GM18519 (cell line): ENCODE measurements around the gene KHDC4.

ENCODE experiments used
- ATAC-seq: cut with Tn5 transposase; IDR thresholded peaks from one replicate; pipeline ENCODE4 v1.9.1; 2021; ENCODE audit warnings: mild to moderate bottlenecking, moderate library complexity; ENCODE audit not compliant: unreplicated experiment, low FRiP score

KHDC4 gene

GRCh38 chr1:155970531-155971167 lies 36.4 kb upstream of the KHDC4 start:
- no peak for ATAC-seq

GRCh38 chr1:155969377-155969791 lies 35.2 kb upstream of the KHDC4 start:
- no peak for ATAC-seq

GRCh38 chr1:155968670-155969069 lies 34.5 kb upstream of the KHDC4 start:
- ATAC-seq: no peak

- no peak for ATAC-seq
These were observed 33.8 kb upstream of the KHDC4 start for GRCh38 chr1:155968051-155968400.

- no peak for ATAC-seq
These were observed 33.3 kb upstream of the KHDC4 start for GRCh38 chr1:155967341-155968050.

GRCh38 chr1:155966750-155967149 lies 32.5 kb upstream of the KHDC4 start:
- no peak for ATAC-seq

- ATAC-seq: no peak
These were observed 31.9 kb upstream of the KHDC4 start for GRCh38 chr1:155966135-155966534.

GRCh38 chr1:155964193-155964592 lies 30.0 kb upstream of the KHDC4 start:
- ATAC-seq: no peak

GRCh38 chr1:155962599-155963211 lies 28.5 kb upstream of the KHDC4 start:
- no peak for ATAC-seq

GRCh38 chr1:155961937-155962336 lies 27.7 kb upstream of the KHDC4 start:
- ATAC-seq: no peak

- ATAC-seq: no peak
These were observed 26.0 kb upstream of the KHDC4 start for GRCh38 chr1:155960081-155960745.

- ATAC-seq: no peak
These were observed 23.2 kb upstream of the KHDC4 start for GRCh38 chr1:155957411-155957915.

- ATAC-seq: no peak
These were observed 20.4 kb upstream of the KHDC4 start for GRCh38 chr1:155954645-155955044.

- no peak for ATAC-seq
These were observed 18.3 kb upstream of the KHDC4 start for GRCh38 chr1:155952505-155952890.

GRCh38 chr1:155951753-155952504 lies 17.7 kb upstream of the KHDC4 start:
- no peak for ATAC-seq

GRCh38 chr1:155950829-155951228 lies 16.6 kb upstream of the KHDC4 start:
- no peak for ATAC-seq

GRCh38 chr1:155947741-155948140 lies 13.5 kb upstream of the KHDC4 start:
- no peak for ATAC-seq

- ATAC-seq: no peak
These were observed 13.1 kb upstream of the KHDC4 start for GRCh38 chr1:155947292-155947691.

GRCh38 chr1:155946633-155947219 lies 12.5 kb upstream of the KHDC4 start:
- no peak for ATAC-seq

GRCh38 chr1:155944444-155944799 lies 10.2 kb upstream of the KHDC4 start:
- no peak for ATAC-seq
